ENCODE data around the gene SULT1C2.

Gene SULT1C2

GRCh38 chr2:108243566-108243965, 45.1 kb upstream of the SULT1C2 start:
- no peaks in the 10 kb centered on the region for H3K36me3 ChIP-seq (ENCODE audit: insufficient read depth, low read length)
- H2AFZ ChIP-seq (ENCODE audit: low read length), result no peak overlapping the region
- no peaks in the 10 kb centered on the region for H3K9me2 ChIP-seq (ENCODE audit: low read depth, low read length)
- H3K27me3 ChIP-seq (ENCODE audit: insufficient read depth, low read length), result no peaks in the 10 kb centered on the region
- no peak for TF ChIP-seq EZH2 (IDR thresholded peaks at IDR 0.05; ENCODE audit: borderline replicate concordance, low read length)
- no peak for TF ChIP-seq CTCF (IDR thresholded peaks at IDR 0.05; ENCODE audit: low read length)
- no peaks in the 10 kb centered on the region for H3K79me2 ChIP-seq (ENCODE audit: insufficient read depth, low read length)
- H3K27ac ChIP-seq (ENCODE audit: low read depth, low read length, poor library complexity, severe bottlenecking), result no peak overlapping the region
- H4K20me1 ChIP-seq (ENCODE audit: insufficient read depth, low read length), result no peaks in the 10 kb centered on the region
- H3K9me3 ChIP-seq (ENCODE audit: low read length), result no peaks in the 10 kb centered on the region
- H3K4me2 ChIP-seq (ENCODE audit: low read length), result no peak overlapping the region
- H3K4me1 ChIP-seq (ENCODE audit: insufficient read depth, low read length, severe bottlenecking), result no peaks in the 10 kb centered on the region
- no peak overlapping the region for H3K4me3 ChIP-seq (ENCODE audit: low read depth, low read length, poor library complexity, severe bottlenecking)
- no peaks in the 10 kb centered on the region for H3F3A ChIP-seq (ENCODE audit: insufficient read depth, low read length)
- no peak overlapping the region for H3K9ac ChIP-seq (ENCODE audit: low read length)

- no peaks in the 10 kb centered on the region for H3K4me1 ChIP-seq (ENCODE audit: insufficient read depth, low read length, severe bottlenecking)
- H3K9me2 ChIP-seq (ENCODE audit: low read depth, low read length), result no peaks in the 10 kb centered on the region
- H3K36me3 ChIP-seq (ENCODE audit: insufficient read depth, low read length), result no peaks in the 10 kb centered on the region
- H3K27ac ChIP-seq (ENCODE audit: low read depth, low read length, poor library complexity, severe bottlenecking), result no peak overlapping the region
- no peaks in the 10 kb centered on the region for H3K27me3 ChIP-seq (ENCODE audit: insufficient read depth, low read length)
- H3K4me2 ChIP-seq (ENCODE audit: low read length), result no peak overlapping the region
- H3K9ac ChIP-seq (ENCODE audit: low read length), result no peak overlapping the region
- H3F3A ChIP-seq (ENCODE audit: insufficient read depth, low read length), result no peaks in the 10 kb centered on the region
- no peaks in the 10 kb centered on the region for H4K20me1 ChIP-seq (ENCODE audit: insufficient read depth, low read length)
- no peak overlapping the region for H3K4me3 ChIP-seq (ENCODE audit: low read depth, low read length, poor library complexity, severe bottlenecking)
- no peak for TF ChIP-seq CTCF (IDR thresholded peaks at IDR 0.05; ENCODE audit: low read length)
- TF ChIP-seq EZH2 (IDR thresholded peaks at IDR 0.05; ENCODE audit: borderline replicate concordance, low read length), result no peak
- no peak overlapping the region for H2AFZ ChIP-seq (ENCODE audit: low read length)
- no peaks in the 10 kb centered on the region for H3K9me3 ChIP-seq (ENCODE audit: low read length)
- H3K79me2 ChIP-seq (ENCODE audit: insufficient read depth, low read length), result no peaks in the 10 kb centered on the region
Measured at GRCh38 chr2:108244667-108245414, 43.9 kb upstream of the SULT1C2 start.

GRCh38 chr2:108253106-108253505, 35.6 kb upstream of the SULT1C2 start:
- Histone ChIP-seq H2AFZ (ENCODE audit: low read length) (no peak overlapping the region), H3K9me2 (ENCODE audit: low read depth, low read length) (no peaks in the 10 kb centered on the region), H3K9ac (ENCODE audit: low read length) (no peak overlapping the region), H4K20me1 (ENCODE audit: insufficient read depth, low read length) (no peaks in the 10 kb centered on the region), H3K4me2 (ENCODE audit: low read length) (no peak overlapping the region), H3K4me3 (ENCODE audit: low read depth, low read length, poor library complexity, severe bottlenecking) (no peak overlapping the region), H3K79me2 (ENCODE audit: insufficient read depth, low read length) (no peaks in the 10 kb centered on the region), H3K27ac (ENCODE audit: low read depth, low read length, poor library complexity, severe bottlenecking) (no peak overlapping the region), H3K36me3 (ENCODE audit: insufficient read depth, low read length) (no peaks in the 10 kb centered on the region), H3K27me3 (ENCODE audit: insufficient read depth, low read length) (no peaks in the 10 kb centered on the region), H3F3A (ENCODE audit: insufficient read depth, low read length) (no peaks in the 10 kb centered on the region), H3K9me3 (ENCODE audit: low read length) (no peaks in the 10 kb centered on the region), H3K4me1 (ENCODE audit: insufficient read depth, low read length, severe bottlenecking) (no peaks in the 10 kb centered on the region)
- TF ChIP-seq CTCF (IDR thresholded peaks at IDR 0.05; ENCODE audit: low read length) (no peak), EZH2 (IDR thresholded peaks at IDR 0.05; ENCODE audit: borderline replicate concordance, low read length) (no peak)

All from OCI-LY1 (cell line).